Hepatocyte (in vitro differentiated cells): Measurements from ENCODE around the gene MEGF8.

Source experiments
- EZH2 ChIP-seq: fragments of 200-600 bp; sonication (generic); IDR thresholded peaks from 2 replicates; pipeline ENCODE4 v1.6.1; 2016; ENCODE audit warnings: antibody characterized with exemption, mild to moderate bottlenecking, borderline replicate concordance
- EZH2phosphoT487 ChIP-seq: fragments of 200-600 bp; sonication (generic); IDR thresholded peaks from one replicate; pipeline ENCODE4 v1.6.1; 2018; ENCODE audit warnings: antibody characterized with exemption, mild to moderate bottlenecking, low read depth, moderate library complexity; ENCODE audit not compliant: unreplicated experiment, severe bottlenecking
- TF ChIP-seq, protein P1 (sequence below): fragments of 200-600 bp; sonication (generic); IDR thresholded peaks from 2 replicates; pipeline ENCODE4 v1.5.1; 2016; ENCODE audit warnings: antibody characterized with exemption, mild to moderate bottlenecking; ENCODE audit not compliant: poor library complexity

DNA sequence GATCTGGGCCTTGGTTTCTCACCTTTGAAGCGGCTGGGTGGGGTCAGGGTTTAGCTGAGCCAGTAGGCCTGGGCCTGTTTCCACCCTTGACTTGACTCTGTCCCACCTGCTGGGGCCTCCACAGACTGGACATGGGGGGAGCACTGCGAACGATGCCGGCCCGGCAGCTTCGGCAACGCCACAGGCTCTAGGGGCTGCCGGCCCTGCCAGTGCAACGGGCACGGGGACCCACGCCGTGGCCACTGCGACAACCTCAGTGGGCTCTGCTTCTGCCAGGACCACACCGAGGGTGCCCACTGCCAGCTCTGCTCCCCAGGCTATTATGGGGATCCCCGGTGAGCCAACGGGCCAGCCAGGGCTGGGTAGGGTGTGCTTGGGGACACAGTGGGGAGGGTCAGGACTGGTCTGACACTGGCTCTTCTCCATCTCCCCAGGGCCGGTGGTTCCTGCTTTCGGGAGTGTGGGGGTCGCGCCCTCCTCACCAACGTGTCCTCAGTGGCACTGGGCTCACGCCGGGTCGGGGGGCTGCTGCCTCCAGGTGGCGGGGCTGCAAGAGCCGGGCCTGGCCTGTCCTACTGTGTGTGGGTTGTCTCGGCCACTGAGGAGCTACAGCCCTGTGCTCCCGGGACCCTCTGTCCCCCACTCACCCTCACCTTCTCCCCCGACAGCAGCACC lies 28.0 kb downstream of the MEGF8 start:
- TF ChIP-seq EZH2phosphoT487 (no peak), EZH2 (no peak)
- TF ChIP-seq, protein P1, sequence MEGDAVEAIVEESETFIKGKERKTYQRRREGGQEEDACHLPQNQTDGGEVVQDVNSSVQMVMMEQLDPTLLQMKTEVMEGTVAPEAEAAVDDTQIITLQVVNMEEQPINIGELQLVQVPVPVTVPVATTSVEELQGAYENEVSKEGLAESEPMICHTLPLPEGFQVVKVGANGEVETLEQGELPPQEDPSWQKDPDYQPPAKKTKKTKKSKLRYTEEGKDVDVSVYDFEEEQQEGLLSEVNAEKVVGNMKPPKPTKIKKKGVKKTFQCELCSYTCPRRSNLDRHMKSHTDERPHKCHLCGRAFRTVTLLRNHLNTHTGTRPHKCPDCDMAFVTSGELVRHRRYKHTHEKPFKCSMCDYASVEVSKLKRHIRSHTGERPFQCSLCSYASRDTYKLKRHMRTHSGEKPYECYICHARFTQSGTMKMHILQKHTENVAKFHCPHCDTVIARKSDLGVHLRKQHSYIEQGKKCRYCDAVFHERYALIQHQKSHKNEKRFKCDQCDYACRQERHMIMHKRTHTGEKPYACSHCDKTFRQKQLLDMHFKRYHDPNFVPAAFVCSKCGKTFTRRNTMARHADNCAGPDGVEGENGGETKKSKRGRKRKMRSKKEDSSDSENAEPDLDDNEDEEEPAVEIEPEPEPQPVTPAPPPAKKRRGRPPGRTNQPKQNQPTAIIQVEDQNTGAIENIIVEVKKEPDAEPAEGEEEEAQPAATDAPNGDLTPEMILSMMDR, result no peak
